ENCODE measurements around the gene ACBD6.

GRCh38 chr1:180545991-180546390, 43.6 kb upstream of the ACBD6 start:
- TF ChIP-seq CTCF (IDR thresholded peaks at IDR 0.05; ENCODE audit: low read depth, low read length, poor library complexity, severe bottlenecking) (no peak), EZH2phosphoT487 (IDR thresholded peaks at IDR 0.05; ENCODE audit: borderline replicate concordance, low read length) (no peak)

All from DOHH2 (cell line).